Endothelial cell of umbilical vein (primary cell): ENCODE measurements around the gene OGDH. TPM values are rescaled to one million over a fixed set of nuclear protein-coding genes. Genes with fewer than 3 reads are reported as not detected.
A peak's percentile ranks its signal among the peaks of the same experiment; 100 is the strongest.

Experiments
- BruUV-seq: library from RNA; stranded (reverse); fragments of 400-500 nt; replicated peaks from 2 replicates; lab custom pipeline; 2021; lab: Mats Ljungman, UMichigan
- CTCF ChIA-PET: fragments of 300-600, 350-600 bp; sonication (Branson Sonifier 250); formaldehyde crosslinking; loops from one replicate; lab custom pipeline; 2021; ENCODE audit warnings: antibody characterized with exemption, inconsistent platforms; lab: Charles Lee
- POLR2A ChIA-PET: fragments of 300-600, 350-600 bp; sonication (Branson Sonifier 250); formaldehyde crosslinking; loops from one replicate; lab custom pipeline; 2021; ENCODE audit warnings: antibody characterized with exemption, inconsistent platforms; lab: Charles Lee
- DNase-seq: peaks from one replicate; pipeline ENCODE4 v3.0.0-alpha.2; 2011; ENCODE audit warnings: low read depth, low spot score
- FAIRE-seq: peaks from 2 replicates; lab custom pipeline; 2011; peaks lifted over from hg19 to GRCh38; lab: Jason Lieb, UNC
- H2AFZ ChIP-seq: 2 replicates; pipeline ENCODE4 v1.6.0; 2012; ENCODE audit warnings: low read depth, low read length, control low read depth, inconsistent platforms
- H3K27ac ChIP-seq: 2 replicates; pipeline ENCODE4 v1.5.1; 2011; ENCODE audit warnings: low read depth, mild to moderate bottlenecking, control low read depth, low read length, moderate library complexity; ENCODE audit not compliant: insufficient read depth
- H3K27me3 ChIP-seq, 2 experiments: 2 replicates each; pipeline versions ENCODE4 v1.6.0 to v1.6.1; 2011; ENCODE audit warnings: low read length in 2 of 2, mixed read lengths in 1 of 2; ENCODE audit not compliant: control insufficient read depth in 2 of 2, insufficient read depth in 2 of 2
- H3K36me3 ChIP-seq, 2 experiments: 2 replicates in 1 of 2; 3 replicates in 1 of 2; pipeline ENCODE4 v1.5.1; 2011; ENCODE audit warnings: low read length in 2 of 2, mild to moderate bottlenecking in 1 of 2, moderate library complexity in 1 of 2; ENCODE audit not compliant: control insufficient read depth in 2 of 2, insufficient read depth in 2 of 2; ENCODE audit errors: extremely low read depth in 1 of 2
- H3K4me1 ChIP-seq: 3 replicates; pipeline ENCODE4 v1.5.1; 2011; ENCODE audit warnings: mild to moderate bottlenecking, low read length; ENCODE audit not compliant: control insufficient read depth, insufficient read depth; ENCODE audit errors: extremely low read depth
- H3K4me2 ChIP-seq: 2 replicates; pipeline ENCODE4 v1.6.1; 2011; ENCODE audit warnings: low read length, control low read depth, mixed read lengths; ENCODE audit not compliant: insufficient read depth
- H3K4me3 ChIP-seq, 3 experiments: fragments of 200-600 bp in 1 of 3; sonication (generic), shearing (Covaris generic) in 1 of 3; replicated peaks in 1 of 3; 2 replicates each; pipeline ENCODE4 v1.5.1; 2011 to 2016; ENCODE audit warnings: control low read depth in 3 of 3, low read length in 3 of 3, mild to moderate bottlenecking in 2 of 3, inconsistent platforms in 1 of 3, low read depth in 1 of 3, moderate library complexity in 1 of 3; ENCODE audit not compliant: insufficient read depth in 1 of 3
- H3K79me2 ChIP-seq: 2 replicates; pipeline ENCODE4 v1.6.0; 2012; ENCODE audit warnings: low read length, inconsistent platforms; ENCODE audit not compliant: control insufficient read depth, insufficient read depth
- H3K9ac ChIP-seq: replicated peaks from 2 replicates; pipeline ENCODE3; 2011; ENCODE audit warnings: low read length, control low read depth; ENCODE audit not compliant: insufficient read depth; ENCODE audit errors: extremely low read depth
- H3K9me1 ChIP-seq: replicated peaks from 3 replicates; pipeline ENCODE4 v1.6.0; 2011; ENCODE audit warnings: mild to moderate bottlenecking, low read length; ENCODE audit not compliant: control insufficient read depth, insufficient read depth; ENCODE audit errors: extremely low read depth
- H3K9me3 ChIP-seq: replicated peaks from 2 replicates; pipeline ENCODE4 v1.5.1; 2012; ENCODE audit warnings: low read length, inconsistent platforms; ENCODE audit not compliant: control insufficient read depth, insufficient read depth
- H4K20me1 ChIP-seq: replicated peaks from 2 replicates; pipeline ENCODE3; 2011; ENCODE audit warnings: mild to moderate bottlenecking, low read length; ENCODE audit not compliant: control insufficient read depth, insufficient read depth; ENCODE audit errors: extremely low read depth
- CTCF ChIP-seq, 2 donors: IDR thresholded peaks; 1 replicate in 1 of 2; 2 replicates in 1 of 2; pipeline ENCODE4 v1.5.1; 2011; ENCODE audit warnings: low read length in 2 of 2, mild to moderate bottlenecking in 2 of 2, moderate library complexity in 2 of 2, control low read depth in 1 of 2, inconsistent platforms in 1 of 2, low read depth in 1 of 2; ENCODE audit not compliant: insufficient read depth in 1 of 2; ENCODE audit errors: extremely low read depth in 1 of 2
- EZH2 ChIP-seq: IDR thresholded peaks from 2 replicates; pipeline ENCODE4 v1.6.1; 2012; ENCODE audit warnings: borderline replicate concordance, low read depth, mild to moderate bottlenecking, moderate library complexity, low read length, inconsistent platforms; ENCODE audit not compliant: severe bottlenecking
- FOS ChIP-seq: IDR thresholded peaks from 2 replicates; pipeline ENCODE4 v1.6.1; 2011; ENCODE audit warnings: mild to moderate bottlenecking, low read length, moderate library complexity, borderline replicate concordance; ENCODE audit not compliant: insufficient read depth
- GATA2 ChIP-seq: IDR thresholded peaks from 2 replicates; pipeline ENCODE4 v1.7.0; 2011; ENCODE audit warnings: low read depth, mild to moderate bottlenecking, moderate library complexity, mixed read lengths, low read length; ENCODE audit not compliant: insufficient read length, insufficient read depth
- JUN ChIP-seq: IDR thresholded peaks from 2 replicates; pipeline ENCODE4 v1.6.1; 2011; ENCODE audit warnings: borderline replicate concordance, low read depth; ENCODE audit not compliant: insufficient read length, insufficient read depth
- MAX ChIP-seq: IDR thresholded peaks from 2 replicates; pipeline ENCODE4 v1.6.1; 2011; ENCODE audit not compliant: insufficient read depth, insufficient read length
- MYC ChIP-seq: IDR thresholded peaks from one replicate; pipeline ENCODE4 v1.6.1; 2011; ENCODE audit warnings: mild to moderate bottlenecking, low read depth, low read length
- POLR2A ChIP-seq: IDR thresholded peaks from 2 replicates; pipeline ENCODE4 v1.6.1; 2012; ENCODE audit warnings: low read depth, mild to moderate bottlenecking, control low read depth, low read length
- POLR2AphosphoS5 ChIP-seq: IDR thresholded peaks from 2 replicates; pipeline ENCODE4 v1.6.1; 2012; ENCODE audit warnings: low read depth, mild to moderate bottlenecking, control low read depth, low read length, moderate library complexity; ENCODE audit not compliant: insufficient read depth
- dilution Hi-C: fragments of 300-500 bp; cut with MboI; formaldehyde crosslinking; loops from one replicate; pipeline ENCODE4 v1.15.0; 2019; ENCODE audit warnings: low sequenced_read_pairs; ENCODE audit not compliant: extremely low pct_ligation_motif_present
- intact Hi-C: fragments of 100-400 bp; cut with micrococcal nuclease; formaldehyde crosslinking; loops from one replicate; pipeline ENCODE4 v1.10.0; 2022
- polyA plus RNA-seq, 4 experiments: library from polyadenylated mRNA; depleted of rRNA in 3 of 4; stranded (reverse) in 3 of 4; unstranded in 1 of 4; fragments of >200 nt; gene quantifications; 2 replicates each; pipeline versions ENCODE4 v1.2.1 to v1.2.3, GENCODE V29; 2011 to 2012; ENCODE audit warnings: missing spikeins in 1 of 4
- total RNA-seq: library from RNA; stranded (reverse); gene quantifications from 2 replicates; pipeline ENCODE4 v1.2.3, GENCODE V29; 2021

Gene OGDH
- total and polyA plus RNA-seq, 2 donors (not counting 3 experiments of a cell fraction or from before 2014, with no cell fraction given) = 88.9 to 92.9 TPM

- Histone ChIP-seq H3K79me2 (peaks cover 11% of the 10 kb centered on the region), H3K4me1 (peaks cover 56% of the 10 kb centered on the region), H3K9me3 (no peaks in the 10 kb centered on the region), H3K4me3 (no peak overlapping the region), H4K20me1 (no peaks in the 10 kb centered on the region), H3K36me3 (no peaks in the 10 kb centered on the region), H3K9ac (peak overlapping the region; percentile 30), H3K9me1 (no peaks in the 10 kb centered on the region), H3K27ac (peak overlapping the region; percentile 88), H2AFZ (no peak overlapping the region), H3K4me2 (peak overlapping the region; percentile 16), H3K27me3 (no peaks in the 10 kb centered on the region)
- DNase-seq (peak; percentile 31), FAIRE-seq (no peak)
- ChIA-PET POLR2A (no interaction called here), CTCF (interaction anchor here (1.0 to 2.4 kb wide), 5 partner anchors 7 to 31 kb away, joined by 3 to 11 read pairs (median 4); partner anchors contain the start of gene OGDH)
- intact Hi-C loops = no loop called here
- dilution Hi-C loops = no loop called here
- TSS peak; percentile 46 for BruUV-seq
- TF ChIP-seq FOS = peak; percentile 15
- no peak for TF ChIP-seq GATA2
- no peak for TF ChIP-seq MAX
- no peak for TF ChIP-seq POLR2A
- peak; percentile 1 for TF ChIP-seq JUN
- TF ChIP-seq CTCF (IDR thresholded peaks at IDR 0.05; ENCODE audit: extremely low read depth in 1 of 2, insufficient read depth in 1 of 2, low read depth in 1 of 2, low read length in 2 of 2) = no peak
- TF ChIP-seq POLR2AphosphoS5 = no peak
- no peak for TF ChIP-seq MYC
- no peak for TF ChIP-seq EZH2
These were observed 31.6 kb downstream of the OGDH start for GRCh38 chr7:44637788-44638594.
